Lung (tissue), 12 donors: ENCODE data around the gene MCEMP1. TPM values are rescaled to one million over a fixed set of nuclear protein-coding genes. Genes with fewer than 3 reads are reported as not detected.

ENCODE experiments used
- ATAC-seq: fragments of 200-7000 bp; cut with Tn5 transposase; one replicate; pipeline ENCODE4 v1.9.1; 2020; ENCODE audit warnings: moderate number of reproducible peaks; ENCODE audit not compliant: insufficient read depth, low FRiP score
- DNase-seq, 3 donors: peaks; one replicate each; pipeline ENCODE4 v3.0.0-alpha.2; 2013 to 2017
- H3K27ac ChIP-seq, 2 donors: one replicate each; pipeline ENCODE4 v1.5.1; 2013; ENCODE audit warnings: mild to moderate bottlenecking in 2 of 2, moderate library complexity in 2 of 2, control low read depth in 1 of 2, inconsistent platforms in 1 of 2, low read depth in 1 of 2, low read length in 1 of 2
- H3K27me3 ChIP-seq, 3 donors: one replicate each; pipeline ENCODE4 v1.5.1; 2013; ENCODE audit warnings: low read length in 2 of 3; ENCODE audit not compliant: control insufficient read depth in 3 of 3, insufficient read depth in 3 of 3
- H3K36me3 ChIP-seq, 4 donors: one replicate each; pipeline ENCODE4 v1.5.1; 2013; ENCODE audit warnings: low read length in 4 of 4, mild to moderate bottlenecking in 1 of 4, moderate library complexity in 1 of 4; ENCODE audit not compliant: control insufficient read depth in 4 of 4, insufficient read depth in 4 of 4
- H3K4me1 ChIP-seq, 5 donors: one replicate each; pipeline ENCODE4 v1.5.1; 2013; ENCODE audit warnings: low read length in 5 of 5, mild to moderate bottlenecking in 2 of 5, moderate library complexity in 1 of 5; ENCODE audit not compliant: control insufficient read depth in 5 of 5, insufficient read depth in 5 of 5
- H3K4me3 ChIP-seq: one replicate; pipeline ENCODE4 v1.5.1; 2013; ENCODE audit warnings: mild to moderate bottlenecking, control low read depth, moderate library complexity
- H3K9ac ChIP-seq, 2 donors: one replicate each; pipeline ENCODE4 v1.5.1; 2013; ENCODE audit warnings: low read length in 2 of 2, control low read depth in 1 of 2; ENCODE audit not compliant: insufficient read depth in 1 of 2
- H3K9me3 ChIP-seq, 4 donors: one replicate each; pipeline ENCODE4 v1.5.1; 2013; ENCODE audit warnings: low read length in 3 of 4, mild to moderate bottlenecking in 1 of 4, moderate library complexity in 1 of 4; ENCODE audit not compliant: control insufficient read depth in 4 of 4, insufficient read depth in 3 of 4
- WGBS, 2 donors: extraction: QIAGEN DNeasy Blood & Tissue Kit; methylation state at CpG; one replicate each; pipeline ENCODE4 v1.1.7; 2013; 5-methylcytosine and 5-hydroxymethylcytosine counted together
- polyA plus RNA-seq, 2 donors: library from polyadenylated mRNA; stranded (reverse); fragments of 200-250 nt; gene quantifications; one replicate each; pipeline ENCODE4 v1.2.1, GENCODE V29; 2013
- total RNA-seq, 2 donors: library from RNA; depleted of rRNA in 1 of 2; stranded (reverse); fragments of >200 nt in 1 of 2; gene quantifications; one replicate each; pipeline ENCODE4 v1.2.1, GENCODE V29; 2014 to 2021
- TF ChIP-seq, protein P1 (sequence below): IDR thresholded peaks from 2 replicates; pipeline ENCODE4 v1.5.1; 2012; ENCODE audit warnings: mild to moderate bottlenecking; ENCODE audit errors: control extremely low read depth, extremely low read depth
- donor health status: control.
- donor health status: control.
- donor health status: Bipolar disorder and iron deficiency.
- donor health status: healthy.
- donor health status: DM: yes; HTN: yes; CAD: no.

MCEMP1 gene
- total and polyA plus RNA-seq, 4 donors, result 2.5 to 298 (median 50.1) TPM

DNA sequence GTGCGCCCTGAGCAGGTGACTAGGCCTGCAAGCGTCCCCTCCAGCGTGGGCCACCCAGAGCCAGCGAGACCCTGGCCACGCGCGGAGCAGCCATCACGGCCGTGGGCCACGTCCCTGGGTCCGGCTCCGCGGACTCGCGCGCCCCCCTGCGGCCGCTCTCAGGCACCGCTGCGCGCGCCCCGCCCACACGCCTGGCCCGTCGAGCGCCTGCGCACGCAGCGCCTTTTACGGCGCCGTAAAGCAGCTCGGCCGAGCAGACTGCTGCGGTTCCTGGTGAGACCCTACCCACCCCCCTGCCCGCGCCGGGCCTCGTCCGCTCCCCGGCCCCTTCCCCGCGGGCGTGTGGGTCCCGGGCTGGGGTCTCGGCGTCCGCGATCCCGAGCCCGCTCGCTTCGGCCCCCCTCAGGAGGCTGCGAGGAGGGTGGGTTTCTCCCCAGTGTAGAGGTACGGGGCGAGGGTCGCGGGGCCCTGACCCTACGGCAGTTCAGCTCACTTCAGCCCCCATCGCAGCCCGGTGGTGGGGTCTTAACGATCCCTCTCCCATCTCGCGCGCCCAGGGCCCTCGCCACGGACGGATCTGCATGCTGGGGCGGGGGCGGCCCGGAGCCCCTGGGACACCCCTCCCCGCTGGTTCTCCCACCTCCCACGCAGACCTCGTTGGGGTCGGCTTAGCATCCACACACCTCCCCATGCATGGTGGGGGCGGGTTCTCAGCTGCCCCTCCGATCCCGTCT is 3.9 kb downstream of the MCEMP1 start, which contains the start of gene TRAPPC5:
TSS of gene TRAPPC5 (plus strand) at position 228 of the 734 bp plus-strand sequence. CDS start 1,421 bp downstream, outside the sequence.
- Histone ChIP-seq H3K9me3 (no peaks in the 10 kb centered on the region), H3K27ac (peak within 1 kb of the TSS; percentile 89 to 90), H3K4me3 (peak within 1 kb of the TSS; percentile 97), H3K36me3 (peaks cover 0 to 16% (median 6%) of the 10 kb centered on the region in 4 donors), H3K4me1 (peaks cover 0 to 12% (median 4%) of the 10 kb centered on the region in 5 donors), H3K9ac (peak within 1 kb of the TSS; percentile 42 to 68), H3K27me3 (peaks cover 0 to 8% (median 4%) of the 10 kb centered on the region in 3 donors)
- peak; percentile 86 for ATAC-seq
- TF ChIP-seq, protein P1, sequence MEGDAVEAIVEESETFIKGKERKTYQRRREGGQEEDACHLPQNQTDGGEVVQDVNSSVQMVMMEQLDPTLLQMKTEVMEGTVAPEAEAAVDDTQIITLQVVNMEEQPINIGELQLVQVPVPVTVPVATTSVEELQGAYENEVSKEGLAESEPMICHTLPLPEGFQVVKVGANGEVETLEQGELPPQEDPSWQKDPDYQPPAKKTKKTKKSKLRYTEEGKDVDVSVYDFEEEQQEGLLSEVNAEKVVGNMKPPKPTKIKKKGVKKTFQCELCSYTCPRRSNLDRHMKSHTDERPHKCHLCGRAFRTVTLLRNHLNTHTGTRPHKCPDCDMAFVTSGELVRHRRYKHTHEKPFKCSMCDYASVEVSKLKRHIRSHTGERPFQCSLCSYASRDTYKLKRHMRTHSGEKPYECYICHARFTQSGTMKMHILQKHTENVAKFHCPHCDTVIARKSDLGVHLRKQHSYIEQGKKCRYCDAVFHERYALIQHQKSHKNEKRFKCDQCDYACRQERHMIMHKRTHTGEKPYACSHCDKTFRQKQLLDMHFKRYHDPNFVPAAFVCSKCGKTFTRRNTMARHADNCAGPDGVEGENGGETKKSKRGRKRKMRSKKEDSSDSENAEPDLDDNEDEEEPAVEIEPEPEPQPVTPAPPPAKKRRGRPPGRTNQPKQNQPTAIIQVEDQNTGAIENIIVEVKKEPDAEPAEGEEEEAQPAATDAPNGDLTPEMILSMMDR, result peak; percentile 98
- WGBS, 2 donors, result 0 to 1% methylated on average over 58 to 79 of the region's 79 CpGs
- DNase-seq, result peak; percentile 88 to 94 (median 91)

DNA sequence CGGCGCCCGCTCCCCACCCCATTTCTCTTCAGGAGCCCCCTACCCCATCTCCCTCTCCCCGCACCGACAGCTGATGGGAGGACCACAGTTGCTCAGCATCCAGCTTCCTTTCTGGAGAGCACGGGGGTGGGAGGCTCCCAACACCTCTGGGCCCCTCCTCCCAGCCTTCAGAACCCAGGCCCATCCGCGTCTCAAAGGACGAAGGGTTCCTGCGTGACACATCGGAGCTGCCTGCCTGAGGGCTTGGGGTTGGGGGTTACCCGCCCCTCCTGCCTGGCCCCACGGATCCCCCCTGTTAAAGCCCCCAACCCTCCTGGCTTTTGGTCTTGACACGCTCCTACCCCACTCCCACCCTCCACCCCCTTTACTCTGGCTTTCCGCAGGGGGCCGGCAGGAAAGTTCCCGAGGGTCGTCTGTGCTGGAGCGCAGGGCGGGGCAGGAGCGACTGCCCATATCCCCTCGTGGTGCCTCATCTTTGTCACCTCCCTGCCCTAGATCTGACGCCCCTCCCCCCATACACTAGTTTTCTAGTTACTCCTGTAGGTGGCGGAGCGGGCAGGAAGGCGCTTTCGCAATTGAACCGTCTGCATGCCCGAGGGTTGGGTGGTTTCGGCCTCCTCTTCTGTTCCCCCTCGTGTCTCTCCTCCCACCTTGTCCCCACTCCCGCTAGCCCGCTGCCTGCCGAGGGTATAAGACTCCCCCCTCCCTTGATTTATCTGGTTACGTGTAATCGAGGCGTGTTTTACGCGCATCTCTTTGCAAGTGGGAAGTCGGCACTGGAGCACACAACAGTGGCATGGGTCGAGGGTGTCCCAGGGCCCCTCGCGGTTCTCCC is 4.7 kb downstream of the MCEMP1 start:
- ATAC-seq, result peak; percentile 56
- Histone ChIP-seq H3K36me3 (peaks cover 0 to 16% (median 6%) of the 10 kb centered on the region in 4 donors), H3K27ac (peak overlapping the region; percentile 89 to 90), H3K9ac (peak overlapping the region; percentile 42 to 68), H3K4me1 (peaks cover 0 to 12% (median 4%) of the 10 kb centered on the region in 5 donors), H3K4me3 (peak overlapping the region; percentile 97), H3K27me3 (peaks cover 0 to 8% (median 4%) of the 10 kb centered on the region in 3 donors), H3K9me3 (no peaks in the 10 kb centered on the region)
- TF ChIP-seq, protein P1, result peak; percentile 47
- 1 to 4% methylated on average over 43 of the region's 43 CpGs for WGBS, 2 donors
- peak; percentile 81 to 87 (median 82) for DNase-seq

DNA sequence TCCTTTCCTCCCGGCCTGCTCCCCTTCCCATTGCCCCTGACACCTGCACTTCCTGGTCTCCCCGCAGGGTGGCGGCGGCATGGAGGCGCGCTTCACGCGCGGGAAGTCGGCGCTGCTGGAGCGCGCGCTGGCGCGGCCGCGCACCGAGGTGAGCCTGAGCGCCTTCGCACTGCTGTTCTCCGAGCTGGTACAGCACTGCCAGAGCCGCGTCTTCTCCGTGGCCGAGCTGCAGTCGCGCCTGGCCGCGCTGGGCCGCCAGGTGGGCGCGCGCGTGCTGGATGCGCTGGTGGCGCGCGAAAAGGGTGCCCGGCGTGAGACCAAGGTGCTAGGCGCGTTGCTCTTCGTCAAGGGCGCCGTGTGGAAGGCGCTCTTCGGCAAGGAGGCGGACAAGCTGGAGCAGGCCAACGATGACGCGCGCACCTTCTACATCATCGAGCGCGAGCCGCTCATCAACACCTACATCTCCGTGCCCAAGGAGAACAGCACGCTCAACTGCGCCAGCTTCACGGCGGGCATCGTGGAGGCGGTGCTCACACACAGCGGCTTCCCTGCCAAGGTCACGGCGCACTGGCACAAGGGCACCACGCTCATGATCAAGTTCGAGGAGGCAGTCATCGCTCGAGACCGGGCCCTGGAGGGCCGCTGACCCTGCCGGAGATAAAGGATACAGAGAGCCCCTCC is 5.4 kb downstream of the MCEMP1 start:
- Histone ChIP-seq H3K27ac (peak overlapping the region in 1 of 2 donors; percentile 61), H3K36me3 (peaks cover 0 to 16% (median 6%) of the 10 kb centered on the region in 4 donors), H3K27me3 (peaks cover 0 to 4% (median 3%) of the 10 kb centered on the region in 3 donors), H3K9me3 (no peaks in the 10 kb centered on the region), H3K4me3 (no peak overlapping the region), H3K9ac (peak overlapping the region in 1 of 2 donors; percentile 42), H3K4me1 (peaks cover 0 to 12% (median 4%) of the 10 kb centered on the region in 5 donors)
- ATAC-seq (no peak), DNase-seq (peak in 2 of 3 donors; percentile 38 to 60)
- TF ChIP-seq, protein P1, result no peak
- WGBS, 2 donors, result 84 to 86% methylated on average over 71 to 74 of the region's 74 CpGs
